ENCODE measurements around the gene SLC22A7.

Gene SLC22A7

DNA sequence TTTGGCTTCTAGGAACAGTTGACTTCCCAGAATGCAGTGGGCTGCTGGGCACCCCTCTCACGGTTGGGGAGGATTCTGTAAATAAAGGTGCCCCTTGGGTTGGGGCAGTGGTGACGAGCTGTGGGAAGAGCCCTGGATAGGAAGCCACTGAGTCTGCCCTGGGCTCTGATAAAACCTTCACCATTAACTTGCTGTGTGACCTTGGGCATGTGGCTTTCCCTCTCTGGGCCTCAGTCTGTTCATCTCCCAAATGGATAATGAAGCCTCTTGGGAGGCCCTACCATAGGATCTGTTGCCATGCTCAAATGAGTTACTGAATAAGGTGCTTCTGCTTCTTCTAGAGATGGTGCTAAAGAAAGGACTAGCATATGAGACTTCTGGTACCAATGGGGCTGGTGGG is 6.8 kb downstream of the SLC22A7 start:
- TF ChIP-seq, protein P1, sequence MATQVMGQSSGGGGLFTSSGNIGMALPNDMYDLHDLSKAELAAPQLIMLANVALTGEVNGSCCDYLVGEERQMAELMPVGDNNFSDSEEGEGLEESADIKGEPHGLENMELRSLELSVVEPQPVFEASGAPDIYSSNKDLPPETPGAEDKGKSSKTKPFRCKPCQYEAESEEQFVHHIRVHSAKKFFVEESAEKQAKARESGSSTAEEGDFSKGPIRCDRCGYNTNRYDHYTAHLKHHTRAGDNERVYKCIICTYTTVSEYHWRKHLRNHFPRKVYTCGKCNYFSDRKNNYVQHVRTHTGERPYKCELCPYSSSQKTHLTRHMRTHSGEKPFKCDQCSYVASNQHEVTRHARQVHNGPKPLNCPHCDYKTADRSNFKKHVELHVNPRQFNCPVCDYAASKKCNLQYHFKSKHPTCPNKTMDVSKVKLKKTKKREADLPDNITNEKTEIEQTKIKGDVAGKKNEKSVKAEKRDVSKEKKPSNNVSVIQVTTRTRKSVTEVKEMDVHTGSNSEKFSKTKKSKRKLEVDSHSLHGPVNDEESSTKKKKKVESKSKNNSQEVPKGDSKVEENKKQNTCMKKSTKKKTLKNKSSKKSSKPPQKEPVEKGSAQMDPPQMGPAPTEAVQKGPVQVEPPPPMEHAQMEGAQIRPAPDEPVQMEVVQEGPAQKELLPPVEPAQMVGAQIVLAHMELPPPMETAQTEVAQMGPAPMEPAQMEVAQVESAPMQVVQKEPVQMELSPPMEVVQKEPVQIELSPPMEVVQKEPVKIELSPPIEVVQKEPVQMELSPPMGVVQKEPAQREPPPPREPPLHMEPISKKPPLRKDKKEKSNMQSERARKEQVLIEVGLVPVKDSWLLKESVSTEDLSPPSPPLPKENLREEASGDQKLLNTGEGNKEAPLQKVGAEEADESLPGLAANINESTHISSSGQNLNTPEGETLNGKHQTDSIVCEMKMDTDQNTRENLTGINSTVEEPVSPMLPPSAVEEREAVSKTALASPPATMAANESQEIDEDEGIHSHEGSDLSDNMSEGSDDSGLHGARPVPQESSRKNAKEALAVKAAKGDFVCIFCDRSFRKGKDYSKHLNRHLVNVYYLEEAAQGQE (IDR thresholded peaks at IDR 0.05; ENCODE audit: low read depth): no peak
- TF ChIP-seq TAF1 (IDR thresholded peaks at IDR 0.05; ENCODE audit: low read depth) (no peak), YY1 (IDR thresholded peaks at IDR 0.05; ENCODE audit: low read depth) (no peak), CREB1 (IDR thresholded peaks at IDR 0.05; ENCODE audit: low read depth) (no peak), NFIC (IDR thresholded peaks at IDR 0.05) (no peak), CEBPB (IDR thresholded peaks at IDR 0.05) (no peak), RAD21 (IDR thresholded peaks at IDR 0.05; ENCODE audit: low read depth) (no peak), TEAD4 (IDR thresholded peaks at IDR 0.05) (no peak), EP300 (IDR thresholded peaks at IDR 0.05; ENCODE audit: borderline replicate concordance) (no peak), EGR1 (IDR thresholded peaks at IDR 0.05) (no peak), ZBTB7A (IDR thresholded peaks at IDR 0.05; ENCODE audit: low read depth) (no peak), FOXM1 (IDR thresholded peaks at IDR 0.05; ENCODE audit: borderline replicate concordance, low read depth) (no peak)
- TF ChIP-seq, protein P2, sequence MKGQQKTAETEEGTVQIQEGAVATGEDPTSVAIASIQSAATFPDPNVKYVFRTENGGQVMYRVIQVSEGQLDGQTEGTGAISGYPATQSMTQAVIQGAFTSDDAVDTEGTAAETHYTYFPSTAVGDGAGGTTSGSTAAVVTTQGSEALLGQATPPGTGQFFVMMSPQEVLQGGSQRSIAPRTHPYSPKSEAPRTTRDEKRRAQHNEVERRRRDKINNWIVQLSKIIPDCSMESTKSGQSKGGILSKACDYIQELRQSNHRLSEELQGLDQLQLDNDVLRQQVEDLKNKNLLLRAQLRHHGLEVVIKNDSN (IDR thresholded peaks at IDR 0.05): no peak
- TF ChIP-seq, protein P3, sequence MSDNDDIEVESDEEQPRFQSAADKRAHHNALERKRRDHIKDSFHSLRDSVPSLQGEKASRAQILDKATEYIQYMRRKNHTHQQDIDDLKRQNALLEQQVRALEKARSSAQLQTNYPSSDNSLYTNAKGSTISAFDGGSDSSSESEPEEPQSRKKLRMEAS (IDR thresholded peaks at IDR 0.05): no peak

DNA sequence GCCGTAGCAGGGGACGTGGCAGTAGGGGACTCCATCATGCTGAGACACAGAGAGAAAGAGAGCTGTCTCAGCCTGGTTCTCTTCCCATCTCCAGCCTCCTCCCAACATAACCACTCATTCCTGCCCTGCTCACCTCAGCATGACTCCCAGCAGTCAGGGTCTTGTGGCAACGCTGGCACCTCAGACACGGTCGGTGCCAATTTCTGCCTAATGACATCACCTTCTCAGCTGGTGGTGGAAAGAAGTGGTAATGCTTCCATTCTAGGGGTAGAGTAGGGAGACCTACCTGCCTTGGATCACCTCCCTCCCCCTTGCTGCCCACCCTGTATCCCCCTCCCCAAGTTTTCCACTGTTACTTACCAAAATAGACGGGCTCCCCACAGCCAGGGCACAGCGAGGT is 8.0 kb downstream of the SLC22A7 start:
- TF ChIP-seq TEAD4 (IDR thresholded peaks at IDR 0.05) (no peak), NFIC (IDR thresholded peaks at IDR 0.05) (peak; percentile 47)

DNA sequence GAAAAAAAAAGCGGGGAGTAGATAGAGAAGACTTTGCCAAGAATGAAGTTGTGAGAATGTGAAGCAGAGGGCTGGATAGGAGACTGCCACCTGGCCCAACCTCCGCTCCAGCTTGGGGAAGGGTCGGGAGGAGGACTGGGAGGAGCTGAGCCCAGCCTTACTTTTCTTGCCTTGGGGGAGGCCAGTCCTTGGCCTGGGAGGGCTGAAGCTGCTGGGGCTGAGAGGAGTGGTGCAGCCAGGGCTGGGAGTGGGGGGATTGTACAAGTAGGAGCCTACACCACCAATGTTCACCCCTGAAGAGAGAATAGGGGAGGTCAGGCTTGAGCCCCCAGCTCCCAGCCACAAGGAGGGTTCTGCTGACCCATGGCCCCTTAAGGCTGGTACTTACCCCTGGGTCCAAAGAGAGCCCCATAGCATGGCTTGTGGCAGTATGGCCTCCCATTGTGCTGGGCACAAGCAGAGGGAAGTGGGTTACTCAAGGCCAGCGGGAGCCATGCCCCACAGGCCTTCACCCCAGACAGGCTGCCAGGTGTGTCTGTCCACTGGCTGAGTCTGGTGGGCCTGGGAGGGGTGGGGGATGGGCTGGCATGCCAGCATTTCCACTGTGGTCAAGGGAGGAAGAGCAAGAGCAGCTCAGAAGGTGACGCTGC is 9.5 kb downstream of the SLC22A7 start:
- TF ChIP-seq, protein P2 (IDR thresholded peaks at IDR 0.05): no peak
- TF ChIP-seq EP300 (IDR thresholded peaks at IDR 0.05; ENCODE audit: borderline replicate concordance): no peak
- TF ChIP-seq CREB1 (IDR thresholded peaks at IDR 0.05; ENCODE audit: low read depth): no peak
- TF ChIP-seq TAF1 (IDR thresholded peaks at IDR 0.05; ENCODE audit: low read depth): no peak

DNA sequence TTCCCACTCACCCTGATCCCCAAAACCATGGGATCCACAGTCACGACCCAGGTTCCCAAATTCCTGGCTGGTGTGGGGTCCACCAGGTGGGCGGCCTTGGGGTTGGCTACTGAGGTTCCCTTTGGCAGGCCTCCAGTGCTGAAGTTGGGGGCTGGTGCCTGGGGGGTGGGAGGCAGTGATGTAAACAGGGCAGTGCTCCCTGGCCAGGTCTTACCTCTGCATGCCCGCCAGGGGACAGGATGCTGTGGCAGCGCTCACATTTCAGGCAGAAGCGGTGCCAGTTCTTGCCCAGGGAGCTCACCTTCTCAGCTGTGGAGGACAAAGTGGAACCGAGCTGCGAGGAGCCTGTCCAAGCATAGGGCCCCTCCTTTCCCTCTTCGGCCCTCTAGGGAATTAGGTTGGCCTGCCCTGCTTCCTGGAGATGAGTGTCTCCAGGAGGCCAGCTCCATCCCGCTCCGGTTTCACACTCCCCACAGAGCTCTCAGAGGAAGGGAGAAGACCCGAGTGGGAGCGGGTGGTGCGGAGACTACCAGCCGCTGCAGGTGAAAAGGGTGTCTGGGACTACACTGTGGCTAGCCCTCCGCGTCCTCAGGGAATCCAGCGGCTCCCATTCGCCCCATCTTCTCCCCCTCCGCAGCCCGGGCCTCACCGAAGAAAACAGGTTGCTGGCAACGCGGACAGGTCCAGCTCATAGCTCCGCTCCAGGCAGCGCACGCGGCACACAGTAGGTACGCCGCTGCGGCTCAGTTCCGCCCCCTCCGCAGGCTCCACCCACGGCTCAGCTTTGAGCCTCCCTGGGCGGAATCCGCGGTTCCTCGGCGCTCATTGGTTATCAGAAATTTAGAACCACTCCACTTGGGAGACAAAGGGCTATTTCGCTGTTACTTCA is 10.3 kb downstream of the SLC22A7 start, which contains the start of gene CRIP3:
CRIP3 (minus strand) TSS at position 726 of the 889 bp plus-strand sequence; CDS start at position 692, 34 bp downstream.
- TF ChIP-seq NFIC (IDR thresholded peaks at IDR 0.05) (no peak), EGR1 (IDR thresholded peaks at IDR 0.05) (no peak), TEAD4 (IDR thresholded peaks at IDR 0.05) (no peak), TAF1 (IDR thresholded peaks at IDR 0.05; ENCODE audit: low read depth) (no peak), CEBPB (IDR thresholded peaks at IDR 0.05) (no peak)
- TF ChIP-seq, protein P1 (IDR thresholded peaks at IDR 0.05; ENCODE audit: low read depth): no peak
- TF ChIP-seq, protein P2 (IDR thresholded peaks at IDR 0.05): no peak
- TF ChIP-seq, protein P3 (IDR thresholded peaks at IDR 0.05): no peak

DNA sequence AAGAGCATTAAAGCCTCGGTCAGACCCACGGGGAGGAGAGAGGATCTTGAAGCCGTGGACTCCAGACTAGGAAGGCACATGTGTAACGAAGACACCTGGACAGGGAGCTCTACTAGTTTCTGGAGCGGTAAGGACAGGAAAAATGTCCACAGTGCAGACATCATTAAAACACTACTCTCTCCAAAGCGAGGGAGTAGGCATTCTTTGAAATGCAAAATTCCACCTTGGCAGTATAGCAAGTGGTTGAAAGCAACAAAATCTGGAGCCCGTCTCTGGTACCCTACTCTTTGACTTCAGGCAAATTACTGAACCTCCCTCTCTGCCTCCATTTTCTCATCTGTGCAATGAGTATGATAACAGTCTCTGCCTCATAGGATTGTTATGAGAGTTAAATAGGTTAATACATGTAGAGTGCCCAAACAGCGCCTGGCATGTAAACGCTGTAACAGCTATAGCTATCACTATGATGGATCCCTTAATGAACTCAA is 11.0 kb downstream of the SLC22A7 start:
- TF ChIP-seq, protein P2 (IDR thresholded peaks at IDR 0.05): no peak
- no peak for TF ChIP-seq TCF12 (IDR thresholded peaks at IDR 0.05; ENCODE audit: low read depth)
- no peak for TF ChIP-seq TEAD4 (IDR thresholded peaks at IDR 0.05)
- no peak for TF ChIP-seq RAD21 (IDR thresholded peaks at IDR 0.05; ENCODE audit: low read depth)
- no peak for TF ChIP-seq ZBTB7A (IDR thresholded peaks at IDR 0.05; ENCODE audit: low read depth)

Measured in Ishikawa (cell line).